Adrenal gland (tissue), 12 donors: ENCODE results near the gene ADAMTS4. TPM values are rescaled to one million over a fixed set of nuclear protein-coding genes. Genes with fewer than 3 reads are reported as not detected.

ENCODE experiments used
- DNase-seq, 7 donors: peaks; one replicate each; pipeline ENCODE4 v3.0.0-alpha.2; 2019 to 2020
- H3K27ac ChIP-seq, 5 donors: fragments of 200-600 bp; sonication (generic) in 4 of 5; 1 replicate in 3 of 5; 2 replicates in 2 of 5; pipeline versions ENCODE4 v1.5.1 to v1.8.0; 2016 to 2020; ENCODE audit warnings: mild to moderate bottlenecking in 1 of 5
- H3K27me3 ChIP-seq: fragments of 200-600 bp; 2 replicates; pipeline ENCODE4 v1.8.0; 2021
- H3K36me3 ChIP-seq, 2 donors: fragments of 200-600 bp; replicated peaks in 1 of 2; 1 replicate in 1 of 2; 2 replicates in 1 of 2; pipeline versions ENCODE4 v1.5.1 to v1.8.0; 2018 to 2022
- H3K4me1 ChIP-seq, 2 donors: fragments of 200-600 bp; replicated peaks in 1 of 2; 1 replicate in 1 of 2; 2 replicates in 1 of 2; pipeline versions ENCODE4 v1.5.1 to v1.8.0; 2018 to 2021
- H3K4me3 ChIP-seq, 4 donors: fragments of 200-600 bp; sonication (generic) in 3 of 4; one replicate each; pipeline ENCODE4 v1.5.1; 2016 to 2018
- H3K9me3 ChIP-seq, 3 donors: fragments of 200-600 bp; sonication (generic) in 1 of 3; replicated peaks in 1 of 3; 1 replicate in 2 of 3; 2 replicates in 1 of 3; pipeline versions ENCODE4 v1.5.1 to v1.8.0; 2016 to 2021
- POLR2A ChIP-seq, 2 donors: fragments of 450-650 bp; IDR thresholded peaks; one replicate each; pipeline ENCODE4 v1.6.1; 2017; ENCODE audit warnings: antibody characterized with exemption in 2 of 2, mild to moderate bottlenecking in 2 of 2, moderate library complexity in 1 of 2
- WGBS, 4 donors: extraction: QIAGEN DNeasy Blood & Tissue Kit in 2 of 4; methylation state at CpG; one replicate each; pipeline versions ENCODE4 v1.1.5 to v1.1.7; 2013 to 2017; 5-methylcytosine and 5-hydroxymethylcytosine counted together
- intact Hi-C, 2 donors: fragments of 100-400 bp; cut with DNase I; formaldehyde crosslinking; loops; one replicate each; pipeline versions ENCODE4 v1.14.1 to v1.15.0; 2022 to 2023
- polyA plus RNA-seq, 3 donors: library from polyadenylated mRNA; stranded (reverse); fragments of 200-250 nt in 2 of 3; fragments of 350-450 nt in 1 of 3; fragmentation: Illumina TruSeq in 1 of 3; extraction: RNeasy Lipid Tissue Mini Kit (QIAGEN cat#74804) in 1 of 3; gene quantifications; one replicate each; pipeline ENCODE4 v1.2.3, GENCODE V29; 2013 to 2014
- total RNA-seq, 9 donors: library from RNA; depleted of rRNA in 4 of 9; stranded (reverse); fragments of >200 nt in 4 of 9; fragments of 120-200 nt in 1 of 9; fragmentation: NEBNext Ultra II Directional in 1 of 9; extraction: Animal tissue kit (Norgen Biotek cat#: 25700) in 1 of 9; gene quantifications; one replicate each; pipeline versions ENCODE4 v1.1.0 to v1.2.4, GENCODE V29; 2013 to 2023
- TF ChIP-seq, protein P1 (sequence below), 6 experiments: fragments of 450-650 bp in 4 of 6; fragments of 200-600 bp in 2 of 6; sonication (generic) in 1 of 6; IDR thresholded peaks; 1 replicate in 5 of 6; 2 replicates in 1 of 6; pipeline versions ENCODE4 v1.5.1 to v1.8.0; 2016 to 2021; ENCODE audit warnings: antibody characterized with exemption in 6 of 6, mild to moderate bottlenecking in 2 of 6, moderate library complexity in 1 of 6
- donor health status: healthy with polysubstance abuse.
- donor health status: Bipolar disorder and iron deficiency.
- donor health status: DM: yes; HTN: yes; CAD: no.
- donor health status: DM: no; HTN: no; CAD: no.
- donor health status: DM: no; HTN: no; CAD: no.
- donor health status: DM: yes; HTN: yes; CAD: no.

Gene ADAMTS4
- total and polyA plus RNA-seq, 12 donors, result 0.67 to 29.2 (median 10.2) TPM

DNA sequence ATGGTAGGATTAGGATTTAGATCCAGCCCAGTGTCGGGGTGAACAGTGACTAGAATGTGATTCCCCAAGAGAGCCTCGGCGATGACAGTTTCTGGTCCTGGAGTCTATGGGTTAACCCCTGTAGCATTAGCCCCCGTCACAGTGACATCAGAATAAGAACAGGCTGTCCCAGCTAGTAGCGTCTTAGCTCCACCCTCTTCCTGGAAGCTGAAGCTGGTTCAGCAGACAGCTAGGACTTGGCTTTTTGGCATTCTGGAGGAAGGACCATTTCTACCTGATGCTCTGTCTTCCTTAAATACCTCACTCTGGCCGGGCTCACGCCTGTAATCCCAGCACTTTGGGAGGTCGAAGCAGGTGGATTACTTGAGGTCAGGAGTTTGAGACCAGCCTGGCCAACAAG lies 8.3 kb upstream of the ADAMTS4 start:
- Histone ChIP-seq H3K4me3 (peak overlapping the region in 1 of 4 donors; percentile 35), H3K9me3 (no peaks in the 10 kb centered on the region), H3K27ac (peak overlapping the region; percentile 59 to 95 (median 77)), H3K4me1 (peaks cover 33 to 65% of the 10 kb centered on the region in 2 donors), H3K36me3 (peaks cover 0 to 74% of the 10 kb centered on the region in 2 donors), H3K27me3 (no peaks in the 10 kb centered on the region)
- intact Hi-C loops, result no loop called here
- WGBS, 4 donors, result 33 to 45% (median 39%) methylated on average over 8 of the region's 8 CpGs
- DNase-seq, result peak; percentile 71 to 91 (median 86)
- peak; percentile 6 to 36 for TF ChIP-seq POLR2A (IDR thresholded peaks at IDR 0.05)
- TF ChIP-seq, protein P1, sequence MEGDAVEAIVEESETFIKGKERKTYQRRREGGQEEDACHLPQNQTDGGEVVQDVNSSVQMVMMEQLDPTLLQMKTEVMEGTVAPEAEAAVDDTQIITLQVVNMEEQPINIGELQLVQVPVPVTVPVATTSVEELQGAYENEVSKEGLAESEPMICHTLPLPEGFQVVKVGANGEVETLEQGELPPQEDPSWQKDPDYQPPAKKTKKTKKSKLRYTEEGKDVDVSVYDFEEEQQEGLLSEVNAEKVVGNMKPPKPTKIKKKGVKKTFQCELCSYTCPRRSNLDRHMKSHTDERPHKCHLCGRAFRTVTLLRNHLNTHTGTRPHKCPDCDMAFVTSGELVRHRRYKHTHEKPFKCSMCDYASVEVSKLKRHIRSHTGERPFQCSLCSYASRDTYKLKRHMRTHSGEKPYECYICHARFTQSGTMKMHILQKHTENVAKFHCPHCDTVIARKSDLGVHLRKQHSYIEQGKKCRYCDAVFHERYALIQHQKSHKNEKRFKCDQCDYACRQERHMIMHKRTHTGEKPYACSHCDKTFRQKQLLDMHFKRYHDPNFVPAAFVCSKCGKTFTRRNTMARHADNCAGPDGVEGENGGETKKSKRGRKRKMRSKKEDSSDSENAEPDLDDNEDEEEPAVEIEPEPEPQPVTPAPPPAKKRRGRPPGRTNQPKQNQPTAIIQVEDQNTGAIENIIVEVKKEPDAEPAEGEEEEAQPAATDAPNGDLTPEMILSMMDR (IDR thresholded peaks at IDR 0.05), result no peak

DNA sequence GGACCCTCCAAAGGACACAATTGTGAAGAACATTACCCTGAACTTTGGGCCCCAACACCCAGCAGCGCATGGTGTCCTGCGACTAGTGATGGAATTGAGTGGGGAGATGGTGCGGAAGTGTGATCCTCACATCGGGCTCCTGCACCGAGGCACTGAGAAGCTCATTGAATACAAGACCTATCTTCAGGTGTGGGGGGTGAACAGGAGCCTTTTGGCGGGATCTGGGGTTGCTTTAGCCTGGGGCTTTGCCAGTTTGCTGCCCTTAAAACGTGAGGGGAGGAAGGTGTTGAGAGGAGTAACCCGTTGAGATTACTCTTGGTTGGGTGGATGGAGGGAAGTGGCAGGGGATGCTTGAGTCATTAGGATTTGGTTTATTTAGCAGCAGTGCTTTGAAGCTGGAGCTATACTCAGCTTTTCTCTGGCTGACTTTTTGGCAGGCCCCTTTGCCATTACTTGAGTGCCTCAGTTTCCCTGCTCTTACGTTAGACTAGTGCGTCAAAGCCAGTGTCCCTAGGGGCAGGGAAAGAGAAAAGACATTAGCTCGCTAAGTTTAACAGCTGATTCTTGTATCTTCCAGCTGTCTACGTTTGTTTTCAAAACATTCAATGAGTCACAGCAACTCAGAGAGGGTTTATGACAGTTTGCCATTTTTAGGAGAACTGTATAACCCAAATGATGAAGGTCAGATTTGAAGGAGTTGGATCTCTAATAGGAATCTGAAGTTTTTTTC lies 7.7 kb upstream of the ADAMTS4 start:
- no peaks in the 10 kb centered on the region for H3K9me3 ChIP-seq
- WGBS, 4 donors, result 61 to 67% (median 64%) methylated on average over 12 of the region's 12 CpGs
- peak in 1 of 2 donors; percentile 9 for TF ChIP-seq POLR2A (IDR thresholded peaks at IDR 0.05)
- TF ChIP-seq, protein P1 (IDR thresholded peaks at IDR 0.05), result no peak
- peak overlapping the region; percentile 59 to 95 (median 77) for H3K27ac ChIP-seq
- DNase-seq, result peak in 3 of 7 donors; percentile 35 to 72 (median 57)
- H3K36me3 ChIP-seq, result peaks cover 0 to 68% of the 10 kb centered on the region in 2 donors
- H3K27me3 ChIP-seq, result no peaks in the 10 kb centered on the region
- intact Hi-C loops, result no loop called here
- peak overlapping the region in 1 of 4 donors; percentile 35 for H3K4me3 ChIP-seq
- H3K4me1 ChIP-seq, result peaks cover 36 to 69% of the 10 kb centered on the region in 2 donors

DNA sequence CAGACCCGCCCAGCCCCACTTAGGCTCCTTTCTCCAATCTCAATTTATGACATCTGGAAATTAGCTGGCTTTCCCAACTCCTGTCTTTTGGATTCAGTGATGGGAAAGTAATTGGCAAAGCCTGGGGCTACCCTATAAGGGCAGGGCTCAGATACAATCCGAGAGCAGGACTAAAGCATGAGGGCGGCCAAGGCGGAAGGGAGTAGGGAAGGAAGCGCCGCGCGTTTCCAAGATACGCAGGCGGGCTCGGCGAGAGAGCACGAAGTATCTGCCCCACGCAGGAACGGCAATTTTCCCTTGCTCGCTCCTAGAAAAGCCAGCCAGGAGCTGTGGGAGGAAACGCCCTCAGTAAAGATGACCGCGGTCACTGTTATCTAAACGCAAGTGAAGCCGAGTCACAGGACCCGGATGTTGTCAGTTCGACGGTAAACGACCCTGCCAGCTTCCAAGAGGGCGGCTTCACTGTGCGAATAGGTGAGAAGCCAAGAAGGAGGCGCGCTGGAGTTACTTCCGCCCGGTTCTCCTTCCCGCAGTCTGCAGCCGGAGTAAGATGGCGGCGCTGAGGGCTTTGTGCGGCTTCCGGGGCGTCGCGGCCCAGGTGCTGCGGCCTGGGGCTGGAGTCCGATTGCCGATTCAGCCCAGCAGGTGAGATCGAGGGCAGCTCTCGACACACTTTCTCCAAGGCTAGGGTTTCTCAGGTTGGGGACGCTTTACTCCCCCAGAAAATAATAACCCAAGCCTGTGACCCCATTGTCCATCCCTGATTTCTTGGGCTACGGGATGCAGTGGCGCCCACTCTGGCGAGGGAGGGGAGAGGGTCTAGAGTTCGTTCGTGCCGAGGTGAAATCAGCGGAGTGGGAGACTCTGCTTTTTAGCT lies 3.2 kb upstream of the ADAMTS4 start, which contains the start of gene NDUFS2:
Gene NDUFS2 (plus strand): TSS at position 532 of the 877 bp plus-strand sequence. CDS start 19 bp downstream, at position 551.
- H3K36me3 ChIP-seq, result peaks cover 0 to 32% of the 10 kb centered on the region in 2 donors
- no peaks in the 10 kb centered on the region for H3K9me3 ChIP-seq
- intact Hi-C loops, result no loop called here
- peak; percentile 96 to 100 (median 99) for DNase-seq
- peak within 1 kb of the TSS; percentile 86 to 99 (median 93) for H3K27ac ChIP-seq
- TF ChIP-seq, protein P1 (IDR thresholded peaks at IDR 0.05), result peak in 1 of 6 experiments; percentile 3
- TF ChIP-seq POLR2A (IDR thresholded peaks at IDR 0.05), result peak; percentile 51 to 88
- peak within 1 kb of the TSS; percentile 52 to 83 (median 73) for H3K4me3 ChIP-seq
- no peaks in the 10 kb centered on the region for H3K27me3 ChIP-seq
- WGBS, 4 donors, result 2 to 8% (median 2%) methylated on average over 20 to 53 of the region's 53 CpGs
- peaks cover 51 to 81% of the 10 kb centered on the region in 2 donors for H3K4me1 ChIP-seq
